Measurements from ENCODE around the gene GSG1L. TPM values are rescaled to one million over a fixed set of nuclear protein-coding genes. Genes with fewer than 3 reads are reported as not detected.

Gene GSG1L
- polyA plus RNA-seq, 1 donor (not counting 4 experiments of a cell fraction or from before 2014, with no cell fraction given), result not detected

DNA sequence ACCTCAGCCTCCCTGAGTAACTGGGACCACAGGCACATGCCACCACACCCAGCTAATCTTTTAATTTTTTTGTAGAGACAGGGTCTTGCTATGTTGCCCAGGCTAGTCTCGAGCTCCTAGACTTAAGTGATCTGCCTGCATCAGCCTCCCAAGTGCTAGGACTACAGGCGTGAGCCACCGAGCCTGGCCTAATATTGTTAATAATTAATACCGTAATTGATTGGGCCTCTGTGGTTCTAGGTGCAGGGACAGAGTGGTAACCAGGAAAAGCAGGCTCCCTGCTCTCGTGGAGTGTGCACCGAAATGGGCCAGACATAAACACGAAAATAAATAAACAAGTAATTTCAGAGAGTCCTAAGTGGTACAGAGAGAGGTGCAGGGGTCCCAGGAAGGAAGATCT, 241.0 kb downstream of the GSG1L start:
- Histone ChIP-seq H2AFZ (ENCODE audit: control insufficient read depth, low read length) (no peak overlapping the region), H3K79me2 (ENCODE audit: control insufficient read depth, insufficient read depth, low read length) (no peaks in the 10 kb centered on the region), H3K27ac (ENCODE audit: control insufficient read depth, insufficient read depth, low read length) (no peak overlapping the region), H3K4me2 (ENCODE audit: control insufficient read depth, extremely low read depth, insufficient read depth, low read depth, low read length) (no peak overlapping the region), H3K27me3 (ENCODE audit: control insufficient read depth, extremely low read depth, insufficient read depth, low read length) (no peaks in the 10 kb centered on the region), H3K4me1 (ENCODE audit: control insufficient read depth, extremely low read depth, insufficient read depth, low read length) (no peaks in the 10 kb centered on the region), H3K4me3 (ENCODE audit: control insufficient read depth in 2 of 3, extremely low read depth in 1 of 3, insufficient read depth in 2 of 3, low read depth in 1 of 3, low read length in 3 of 3) (no peak overlapping the region), H3K9ac (ENCODE audit: control insufficient read depth, extremely low read depth, insufficient read depth, low read length) (no peak overlapping the region), H3K9me3 (ENCODE audit: control insufficient read depth, low read depth, low read length) (no peaks in the 10 kb centered on the region), H4K20me1 (ENCODE audit: control insufficient read depth, extremely low read depth, insufficient read depth, low read length) (no peaks in the 10 kb centered on the region), H3K36me3 (ENCODE audit: control insufficient read depth in 2 of 2, extremely low read depth in 1 of 2, insufficient read depth in 2 of 2, low read length in 2 of 2) (no peaks in the 10 kb centered on the region), H3K9me1 (ENCODE audit: control insufficient read depth, extremely low read depth, insufficient read depth, low read length) (no peaks in the 10 kb centered on the region)
- DNase-seq (ENCODE audit: low read depth, low spot score) (no peak), FAIRE-seq (no peak)
- dilution Hi-C loops (cut with MboI; ENCODE audit: extremely low pct_ligation_motif_present, low sequenced_read_pairs), result no loop called here
- TF ChIP-seq, protein P1, sequence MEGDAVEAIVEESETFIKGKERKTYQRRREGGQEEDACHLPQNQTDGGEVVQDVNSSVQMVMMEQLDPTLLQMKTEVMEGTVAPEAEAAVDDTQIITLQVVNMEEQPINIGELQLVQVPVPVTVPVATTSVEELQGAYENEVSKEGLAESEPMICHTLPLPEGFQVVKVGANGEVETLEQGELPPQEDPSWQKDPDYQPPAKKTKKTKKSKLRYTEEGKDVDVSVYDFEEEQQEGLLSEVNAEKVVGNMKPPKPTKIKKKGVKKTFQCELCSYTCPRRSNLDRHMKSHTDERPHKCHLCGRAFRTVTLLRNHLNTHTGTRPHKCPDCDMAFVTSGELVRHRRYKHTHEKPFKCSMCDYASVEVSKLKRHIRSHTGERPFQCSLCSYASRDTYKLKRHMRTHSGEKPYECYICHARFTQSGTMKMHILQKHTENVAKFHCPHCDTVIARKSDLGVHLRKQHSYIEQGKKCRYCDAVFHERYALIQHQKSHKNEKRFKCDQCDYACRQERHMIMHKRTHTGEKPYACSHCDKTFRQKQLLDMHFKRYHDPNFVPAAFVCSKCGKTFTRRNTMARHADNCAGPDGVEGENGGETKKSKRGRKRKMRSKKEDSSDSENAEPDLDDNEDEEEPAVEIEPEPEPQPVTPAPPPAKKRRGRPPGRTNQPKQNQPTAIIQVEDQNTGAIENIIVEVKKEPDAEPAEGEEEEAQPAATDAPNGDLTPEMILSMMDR (optimal IDR thresholded peaks at IDR 0.05 in 1 of 3, IDR thresholded peaks at IDR 0.05 in 1 of 3, conservative IDR thresholded peaks at IDR 0.05 in 1 of 3; ENCODE audit: extremely low read depth in 1 of 3, insufficient read depth in 2 of 3, low read length in 3 of 3), result no peak

DNA sequence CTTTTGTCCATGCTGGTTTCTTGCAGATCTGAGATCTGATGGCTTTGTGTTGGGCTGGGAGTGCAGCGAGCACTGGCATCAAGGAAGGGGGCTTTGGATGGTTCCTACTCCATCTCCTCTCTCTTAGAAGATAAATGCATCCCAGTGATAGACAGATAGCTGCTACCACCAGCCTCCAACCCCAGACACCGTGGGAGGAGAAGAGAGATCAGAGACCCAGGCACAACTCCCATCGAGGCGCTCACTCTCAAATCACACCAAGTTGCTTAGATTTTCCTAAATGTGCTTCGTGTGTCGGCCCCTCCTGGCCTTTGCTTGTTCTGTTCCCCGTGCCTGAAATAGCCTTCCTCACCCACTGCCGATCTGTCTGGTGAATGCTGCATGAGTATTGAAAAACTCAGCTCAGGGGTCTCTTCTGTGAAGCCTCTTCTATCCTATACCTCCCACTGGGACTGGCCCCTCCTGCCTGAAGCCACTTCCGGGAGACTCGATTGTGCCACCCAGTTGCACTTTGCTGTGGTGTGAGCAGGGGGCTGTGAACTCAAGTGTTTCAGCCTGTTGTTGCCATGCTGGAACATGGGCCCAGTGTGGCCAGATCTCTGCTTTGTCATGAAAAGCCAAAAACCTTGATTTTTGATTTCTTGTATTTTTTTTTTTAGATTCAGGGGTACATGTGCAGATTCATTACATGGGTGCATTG, 242.7 kb downstream of the GSG1L start:
- H3K4me1 ChIP-seq (ENCODE audit: control insufficient read depth, extremely low read depth, insufficient read depth, low read length), result no peaks in the 10 kb centered on the region
- no peaks in the 10 kb centered on the region for H3K79me2 ChIP-seq (ENCODE audit: control insufficient read depth, insufficient read depth, low read length)
- DNase-seq (ENCODE audit: low read depth, low spot score) (no peak), FAIRE-seq (no peak)
- no peaks in the 10 kb centered on the region for H3K9me3 ChIP-seq (ENCODE audit: control insufficient read depth, low read depth, low read length)
- TF ChIP-seq EZH2 (IDR thresholded peaks at IDR 0.05; ENCODE audit: low read length), result no peak
- TF ChIP-seq, protein P1 (optimal IDR thresholded peaks at IDR 0.05 in 1 of 3, IDR thresholded peaks at IDR 0.05 in 1 of 3, conservative IDR thresholded peaks at IDR 0.05 in 1 of 3; ENCODE audit: extremely low read depth in 1 of 3, insufficient read depth in 2 of 3, low read length in 3 of 3), result no peak
- no peak overlapping the region for H3K4me2 ChIP-seq (ENCODE audit: control insufficient read depth, extremely low read depth, insufficient read depth, low read depth, low read length)
- dilution Hi-C loops (cut with MboI; ENCODE audit: extremely low pct_ligation_motif_present, low sequenced_read_pairs), result no loop called here
- H3K36me3 ChIP-seq (ENCODE audit: control insufficient read depth in 2 of 2, extremely low read depth in 1 of 2, insufficient read depth in 2 of 2, low read length in 2 of 2), result no peaks in the 10 kb centered on the region
- no peak overlapping the region for H3K9ac ChIP-seq (ENCODE audit: control insufficient read depth, extremely low read depth, insufficient read depth, low read length)
- peaks cover 5% of the 10 kb centered on the region for H3K27me3 ChIP-seq (ENCODE audit: control insufficient read depth, extremely low read depth, insufficient read depth, low read length)
- no peak overlapping the region for H2AFZ ChIP-seq (ENCODE audit: control insufficient read depth, low read length)
- no peak overlapping the region for H3K4me3 ChIP-seq (ENCODE audit: control insufficient read depth in 2 of 3, extremely low read depth in 1 of 3, insufficient read depth in 2 of 3, low read depth in 1 of 3, low read length in 3 of 3)
- no peaks in the 10 kb centered on the region for H4K20me1 ChIP-seq (ENCODE audit: control insufficient read depth, extremely low read depth, insufficient read depth, low read length)
- no peak overlapping the region for H3K27ac ChIP-seq (ENCODE audit: control insufficient read depth, insufficient read depth, low read length)
- H3K9me1 ChIP-seq (ENCODE audit: control insufficient read depth, extremely low read depth, insufficient read depth, low read length), result no peaks in the 10 kb centered on the region

Data from keratinocyte (primary cell).